ENCODE results near the gene LCN12.

GRCh38 chr9:136957461-136957860 is 5.4 kb downstream of the LCN12 start:
- TF ChIP-seq POLR2A (IDR thresholded peaks at IDR 0.05) (no peak), CTCF (IDR thresholded peaks at IDR 0.05) (no peak)
